Left lung (tissue), 14 donors: ENCODE measurements around the gene MRPL39. TPM values are rescaled to one million over a fixed set of nuclear protein-coding genes. Genes with fewer than 3 reads are reported as not detected.

ENCODE experiments used
- ATAC-seq: fragments of 200-7000 bp; cut with Tn5 transposase; one replicate; pipeline ENCODE4 v1.9.1; 2020; ENCODE audit warnings: moderate library complexity
- DNase-seq, 4 donors: peaks; one replicate each; pipeline ENCODE4 v3.0.0-alpha.2; 2013 to 2020
- H3K27ac ChIP-seq, 2 donors: fragments of 200-600 bp; sonication (generic) in 1 of 2; one replicate each; pipeline versions ENCODE4 v1.5.0 to v1.8.0; 2020 to 2021
- H3K27me3 ChIP-seq, 2 donors: fragments of 200-600 bp; sonication (generic) in 1 of 2; one replicate each; pipeline versions ENCODE4 v1.5.0 to v1.8.0; 2020 to 2021
- H3K36me3 ChIP-seq, 2 donors: fragments of 200-600 bp; sonication (generic) in 1 of 2; one replicate each; pipeline versions ENCODE4 v1.5.0 to v1.8.0; 2020 to 2021
- H3K4me1 ChIP-seq, 2 donors: fragments of 200-600 bp; one replicate each; pipeline ENCODE4 v1.8.0; 2021
- H3K4me3 ChIP-seq, 2 donors: fragments of 200-600 bp; sonication (generic) in 1 of 2; one replicate each; pipeline versions ENCODE4 v1.5.0 to v1.8.0; 2020 to 2021; ENCODE audit warnings: mild to moderate bottlenecking in 1 of 2
- H3K9me3 ChIP-seq, 2 donors: fragments of 200-600 bp; sonication (generic) in 1 of 2; one replicate each; pipeline versions ENCODE4 v1.5.0 to v1.8.0; 2020 to 2021
- intact Hi-C, 2 donors: fragments of 100-400 bp; cut with DNase I; formaldehyde crosslinking; loops; one replicate each; pipeline versions ENCODE4 v1.11.2 to v1.14.2; 2022
- long read RNA-seq, 12 donors: library from polyadenylated mRNA in 2 of 12; unstranded in 2 of 12; transcript quantifications; one replicate each; pipeline ENCODE4 v2.0.0 and lab custom pipeline, GENCODE V29; 2019 to 2026
- polyA plus RNA-seq, 6 donors: library from polyadenylated mRNA; unstranded; fragments of 120-200 nt; gene quantifications; one replicate each; pipeline ENCODE4 v1.2.1, GENCODE V29; 2013; ENCODE audit not compliant: insufficient read length in 6 of 6
- total RNA-seq, 2 donors: library from RNA; stranded (reverse); fragmentation: NEBNext Ultra II Directional; extraction: Animal tissue kit (Norgen Biotek cat#: 25700); gene quantifications; one replicate each; pipeline ENCODE4 v1.2.1, GENCODE V29; 2021
- TF ChIP-seq, protein P1 (sequence below), 2 donors: fragments of 200-600 bp; sonication (generic) in 1 of 2; IDR thresholded peaks; one replicate each; pipeline versions ENCODE4 v1.5.0 to v1.8.0; 2021; ENCODE audit warnings: antibody characterized with exemption in 2 of 2
- donor health status: DM: no; HTN: yes; CAD: no.
- donor health status: DM: no; HTN: no; CAD: no.

MRPL39 gene
- total RNA-seq (10 to 100 TPM; 21.3 to 23.7 TPM), polyA plus RNA-seq (10 to 100 TPM; 27.1 to 36.2 (median 33.9) TPM)
- long read RNA-seq, donor 1, transcript MRPL39-202 (10 exons, 1,110 nt), result major isoform, 21 of 26 reads
- long read RNA-seq, donor 1, partial matches to known transcripts, result 5 of 26 reads
- long read RNA-seq, donor 1, other reads (novel, unspliced or antisense), result 0 of 26 reads
- long read RNA-seq, donor 2, transcript MRPL39-202 (10 exons, 1,110 nt), result major isoform, 25 of 33 reads
- long read RNA-seq, donor 2, partial matches to known transcripts, result 8 of 33 reads
- long read RNA-seq, donor 2, other reads (novel, unspliced or antisense), result 0 of 33 reads
- long read RNA-seq, donor 3, transcript MRPL39-202 (10 exons, 1,110 nt), result major isoform, 16 of 16 reads
- long read RNA-seq, donor 3, partial matches to known transcripts, result 0 of 16 reads
- long read RNA-seq, donor 3, other reads (novel, unspliced or antisense), result 0 of 16 reads
- long read RNA-seq, donor 4, transcript MRPL39-202 (10 exons, 1,110 nt), result major isoform, 8 of 10 reads
- long read RNA-seq, donor 4, partial matches to known transcripts, result 1 of 10 reads
- long read RNA-seq, donor 4, other reads (novel, unspliced or antisense), result 1 of 10 reads
- long read RNA-seq, donor 5, transcript MRPL39-202 (10 exons, 1,110 nt), result major isoform, 22 of 22 reads
- long read RNA-seq, donor 5, partial matches to known transcripts, result 0 of 22 reads
- long read RNA-seq, donor 5, other reads (novel, unspliced or antisense), result 0 of 22 reads
- long read RNA-seq, donor 6, transcript MRPL39-202 (10 exons, 1,110 nt), result major isoform, 19 of 19 reads
- long read RNA-seq, donor 6, partial matches to known transcripts, result 0 of 19 reads
- long read RNA-seq, donor 6, other reads (novel, unspliced or antisense), result 0 of 19 reads
- long read RNA-seq, donor 7, transcript MRPL39-202 (10 exons, 1,110 nt), result major isoform, 14 of 14 reads
- long read RNA-seq, donor 7, partial matches to known transcripts, result 0 of 14 reads
- long read RNA-seq, donor 7, other reads (novel, unspliced or antisense), result 0 of 14 reads
- long read RNA-seq, donor 8, transcript MRPL39-202 (10 exons, 1,110 nt), result major isoform, 7 of 7 reads
- long read RNA-seq, donor 8, partial matches to known transcripts, result 0 of 7 reads
- long read RNA-seq, donor 8, other reads (novel, unspliced or antisense), result 0 of 7 reads
- long read RNA-seq, donor 9, result 0 reads
- long read RNA-seq, donor 10, transcript MRPL39-202 (10 exons, 1,110 nt), result major isoform, 7 of 10 reads
- long read RNA-seq, donor 10, partial matches to known transcripts, result 0 of 10 reads
- long read RNA-seq, donor 10, other reads (novel, unspliced or antisense), result 3 of 10 reads
- long read RNA-seq, donor 11, transcript MRPL39-202 (10 exons, 1,110 nt), result major isoform, 12 of 17 reads
- long read RNA-seq, donor 11, partial matches to known transcripts, result 5 of 17 reads
- long read RNA-seq, donor 11, other reads (novel, unspliced or antisense), result 0 of 17 reads
- long read RNA-seq, donor 12, transcript MRPL39-202 (10 exons, 1,110 nt), result major isoform, 12 of 12 reads
- long read RNA-seq, donor 12, partial matches to known transcripts, result 0 of 12 reads
- long read RNA-seq, donor 12, other reads (novel, unspliced or antisense), result 0 of 12 reads

DNA sequence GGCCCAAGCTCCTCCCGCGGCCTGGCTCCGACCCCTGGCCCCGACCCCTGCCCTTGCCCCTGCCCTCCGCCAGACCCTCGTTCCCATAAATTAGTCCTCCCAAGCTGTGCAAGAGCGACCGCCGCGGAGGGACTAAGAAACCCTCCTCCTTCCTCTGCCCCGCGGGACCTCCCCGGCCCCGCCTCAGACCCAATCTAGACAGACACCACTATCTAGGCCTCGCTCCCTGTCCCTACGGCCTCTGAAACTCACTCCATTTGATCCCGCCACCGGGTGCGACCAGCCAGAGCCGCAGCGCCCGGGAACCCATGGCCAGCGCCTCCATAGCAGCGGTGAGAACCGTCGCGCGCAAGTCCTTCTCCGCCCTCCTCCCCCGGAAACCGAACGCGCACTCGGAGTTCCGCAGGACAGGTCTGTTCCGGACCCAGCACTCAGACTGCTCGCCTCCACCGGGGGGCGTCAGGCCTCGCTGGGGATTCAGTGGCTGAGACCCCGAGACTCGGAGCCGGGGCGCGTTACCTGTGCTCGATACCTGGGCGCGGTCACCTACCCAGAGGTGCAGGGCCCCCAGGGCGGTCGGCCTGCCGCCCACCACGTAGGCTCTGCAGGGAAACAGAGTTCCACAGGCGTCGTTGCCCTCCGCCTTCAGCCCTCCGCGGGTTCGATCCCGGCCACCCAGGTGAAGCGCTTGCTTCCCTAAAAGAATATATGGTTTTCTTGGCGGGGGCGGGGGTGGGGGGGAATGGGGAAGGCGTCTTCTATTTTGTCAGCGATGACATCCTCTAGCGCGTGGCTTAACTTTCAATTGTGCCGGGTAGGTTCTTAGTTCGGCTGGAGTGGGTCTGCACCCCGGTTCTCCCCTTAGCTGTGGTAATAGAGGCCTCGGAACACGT is at the start of gene MRPL39:
MRPL39 (minus strand) TSS at position 331 of the 893 bp plus-strand sequence; CDS start at position 325, 6 bp downstream.
- H3K27ac ChIP-seq, result peak within 1 kb of the TSS; percentile 72 to 82
- DNase-seq (peak; percentile 87 to 96 (median 90)), ATAC-seq (peak; percentile 98)
- H3K9me3 ChIP-seq, result no peaks in the 10 kb centered on the region
- H3K4me3 ChIP-seq, result peak within 1 kb of the TSS; percentile 70 to 79
- intact Hi-C loops, result loop anchor here in 1 of 2 donors (5.0 kb wide), 1 partner anchor 105 kb away; no protein-coding TSS in a partner anchor
- TF ChIP-seq, protein P1, sequence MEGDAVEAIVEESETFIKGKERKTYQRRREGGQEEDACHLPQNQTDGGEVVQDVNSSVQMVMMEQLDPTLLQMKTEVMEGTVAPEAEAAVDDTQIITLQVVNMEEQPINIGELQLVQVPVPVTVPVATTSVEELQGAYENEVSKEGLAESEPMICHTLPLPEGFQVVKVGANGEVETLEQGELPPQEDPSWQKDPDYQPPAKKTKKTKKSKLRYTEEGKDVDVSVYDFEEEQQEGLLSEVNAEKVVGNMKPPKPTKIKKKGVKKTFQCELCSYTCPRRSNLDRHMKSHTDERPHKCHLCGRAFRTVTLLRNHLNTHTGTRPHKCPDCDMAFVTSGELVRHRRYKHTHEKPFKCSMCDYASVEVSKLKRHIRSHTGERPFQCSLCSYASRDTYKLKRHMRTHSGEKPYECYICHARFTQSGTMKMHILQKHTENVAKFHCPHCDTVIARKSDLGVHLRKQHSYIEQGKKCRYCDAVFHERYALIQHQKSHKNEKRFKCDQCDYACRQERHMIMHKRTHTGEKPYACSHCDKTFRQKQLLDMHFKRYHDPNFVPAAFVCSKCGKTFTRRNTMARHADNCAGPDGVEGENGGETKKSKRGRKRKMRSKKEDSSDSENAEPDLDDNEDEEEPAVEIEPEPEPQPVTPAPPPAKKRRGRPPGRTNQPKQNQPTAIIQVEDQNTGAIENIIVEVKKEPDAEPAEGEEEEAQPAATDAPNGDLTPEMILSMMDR (IDR thresholded peaks at IDR 0.05), result peak; percentile 29 to 45
- peaks cover 0 to 33% of the 10 kb centered on the region in 2 donors for H3K36me3 ChIP-seq
- H3K27me3 ChIP-seq, result no peaks in the 10 kb centered on the region
- H3K4me1 ChIP-seq, result peaks cover 4 to 34% of the 10 kb centered on the region in 2 donors

DNA sequence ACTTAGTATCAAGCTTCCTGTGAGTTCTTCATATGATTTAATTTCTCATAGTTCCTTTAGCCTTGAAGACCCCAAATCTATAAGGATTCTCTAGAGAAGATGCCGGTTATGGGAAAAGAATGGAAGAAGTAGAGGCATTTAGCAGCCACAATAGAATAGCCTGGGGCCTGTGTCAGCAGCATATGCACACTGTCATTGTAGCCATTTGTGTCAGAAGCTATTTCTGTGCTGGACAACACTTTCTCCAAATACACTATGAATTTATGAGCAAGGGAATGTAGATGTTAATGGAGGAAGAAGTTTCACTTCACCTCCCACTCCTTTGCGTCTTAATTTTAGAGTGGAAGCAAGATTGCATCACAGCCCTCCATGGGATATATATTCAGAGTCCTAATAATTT is 49.1 kb upstream of the MRPL39 start:
- H3K27me3 ChIP-seq, result no peaks in the 10 kb centered on the region
- DNase-seq, result no peak
- peaks cover 0 to 2% of the 10 kb centered on the region in 2 donors for H3K9me3 ChIP-seq
- TF ChIP-seq, protein P1 (IDR thresholded peaks at IDR 0.05), result no peak
- H3K27ac ChIP-seq, result no peak overlapping the region
- no peaks in the 10 kb centered on the region for H3K4me1 ChIP-seq
- no peak for ATAC-seq
- H3K4me3 ChIP-seq, result no peak overlapping the region
- H3K36me3 ChIP-seq, result no peaks in the 10 kb centered on the region
- intact Hi-C loops, result no loop called here

DNA sequence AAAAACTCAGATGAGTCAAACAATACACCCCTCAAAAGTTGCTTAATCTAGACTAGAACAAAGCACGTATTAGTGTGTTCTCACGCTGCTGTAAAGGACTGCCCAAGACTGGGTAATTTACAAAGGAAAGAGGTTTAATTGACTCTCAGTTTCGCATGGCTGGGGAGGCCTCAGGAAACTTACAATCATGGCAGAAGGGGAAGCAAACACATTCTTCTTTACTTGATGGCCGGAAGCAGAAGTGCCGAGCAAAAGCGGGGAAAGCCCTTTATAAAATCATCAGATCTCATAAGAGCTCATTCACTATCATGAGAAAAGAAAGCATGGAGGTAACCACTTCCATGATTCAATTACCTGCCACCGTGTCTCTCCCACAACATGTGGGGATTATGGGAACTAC is 41.9 kb upstream of the MRPL39 start:
- no peaks in the 10 kb centered on the region for H3K36me3 ChIP-seq
- H3K27me3 ChIP-seq, result no peaks in the 10 kb centered on the region
- TF ChIP-seq, protein P1 (IDR thresholded peaks at IDR 0.05), result no peak
- no peak overlapping the region for H3K4me3 ChIP-seq
- intact Hi-C loops, result no loop called here
- H3K27ac ChIP-seq, result no peak overlapping the region
- no peak for ATAC-seq
- DNase-seq, result no peak
- H3K4me1 ChIP-seq, result peaks cover 0 to 9% of the 10 kb centered on the region in 2 donors
- no peaks in the 10 kb centered on the region for H3K9me3 ChIP-seq

DNA sequence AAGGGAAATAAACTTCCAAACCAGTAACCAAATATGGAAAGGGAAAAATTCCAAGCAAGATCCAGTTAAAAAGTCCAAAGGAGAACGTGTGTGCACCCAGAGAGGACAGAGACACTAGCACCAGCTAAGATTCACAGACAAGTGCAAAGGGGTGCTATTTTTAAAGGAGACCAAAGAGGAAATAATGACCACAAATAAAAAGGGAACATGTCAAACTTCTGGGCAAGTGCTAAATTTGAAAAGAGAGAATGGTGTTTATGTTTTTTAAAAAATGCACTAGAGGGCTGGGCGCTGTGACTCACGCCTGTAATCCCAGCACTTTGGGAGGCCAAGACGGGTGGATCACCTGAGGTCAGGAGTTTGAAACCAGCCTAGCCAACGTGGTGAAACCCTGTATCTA is 40.4 kb upstream of the MRPL39 start:
- DNase-seq (no peak), ATAC-seq (no peak)
- no peaks in the 10 kb centered on the region for H3K9me3 ChIP-seq
- H3K27me3 ChIP-seq, result no peaks in the 10 kb centered on the region
- intact Hi-C loops, result no loop called here
- H3K27ac ChIP-seq, result no peak overlapping the region
- H3K4me1 ChIP-seq, result peaks cover 0 to 9% of the 10 kb centered on the region in 2 donors
- H3K4me3 ChIP-seq, result no peak overlapping the region
- TF ChIP-seq, protein P1 (IDR thresholded peaks at IDR 0.05), result no peak
- H3K36me3 ChIP-seq, result no peaks in the 10 kb centered on the region
